HepG2 (cell line): Measurements from ENCODE around the gene CROT. TPM values are rescaled to one million over a fixed set of nuclear protein-coding genes. Genes with fewer than 3 reads are reported as not detected.

ENCODE experiments used
- ATAC-seq: fragments of 200-7000 bp; cut with Tn5 transposase; 3 replicates; pipeline ENCODE4 v1.9.1; 2020; ENCODE audit warnings: mild to moderate bottlenecking, moderate library complexity
- BruUV-seq: library from RNA; stranded (reverse); fragments of 400-500 nt; replicated peaks from 2 replicates; lab custom pipeline; 2021; lab: Mats Ljungman, UMichigan
- CTCF ChIA-PET: fragments of 300-600 bp; formaldehyde crosslinking; extraction: SDS; loops from one replicate; lab custom pipeline; 2021; ENCODE audit warnings: low total read pairs, inconsistent platforms, low intra/inter-chr PET ratio; lab: Yijun Ruan, JAX
- POLR2A ChIA-PET: fragments of 350-600 bp; sonication (Branson Sonifier 250); formaldehyde crosslinking; loops from one replicate; lab custom pipeline; 2020; ENCODE audit warnings: antibody characterized with exemption, inconsistent platforms; lab: Yijun Ruan, JAX
- DNase-seq: peaks from one replicate; pipeline ENCODE4 v3.0.0-alpha.2; 2015; ENCODE audit warnings: low spot score
- FAIRE-seq: peaks from 3 replicates; lab custom pipeline; 2011; peaks lifted over from hg19 to GRCh38; lab: Jason Lieb, UNC
- H2AFZ ChIP-seq: one replicate; pipeline ENCODE4 v1.6.1; 2011; ENCODE audit warnings: low read length, inconsistent platforms
- H3K27ac ChIP-seq: fragments of 300-600 bp; 3 replicates; pipeline ENCODE4 v1.8.0; 2011; ENCODE audit warnings: mixed run types, mild to moderate bottlenecking, mixed read lengths, low read length, inconsistent platforms; ENCODE audit not compliant: insufficient read depth; ENCODE audit errors: extremely low read length
- H3K27me3 ChIP-seq, 2 experiments: fragments of 200-600 bp in 1 of 2; 2 replicates in 1 of 2; 3 replicates in 1 of 2; pipeline versions ENCODE4 v1.6.0 to v1.8.0; 2011; ENCODE audit warnings: low read length in 2 of 2, mild to moderate bottlenecking in 2 of 2, moderate library complexity in 2 of 2, inconsistent platforms in 1 of 2; ENCODE audit not compliant: insufficient read depth in 2 of 2, control insufficient read depth in 1 of 2
- H3K36me3 ChIP-seq, 2 experiments: fragments of 200-600 bp in 1 of 2; replicated peaks in 1 of 2; 2 replicates in 1 of 2; 3 replicates in 1 of 2; pipeline versions ENCODE4 v1.5.1 to v1.8.0; 2011; ENCODE audit warnings: low read length in 2 of 2, inconsistent platforms in 1 of 2; ENCODE audit not compliant: insufficient read depth in 2 of 2, control insufficient read depth in 1 of 2
- H3K4me1 ChIP-seq: 2 replicates; pipeline ENCODE4 v1.5.1; 2012; ENCODE audit warnings: low read length, inconsistent platforms; ENCODE audit not compliant: insufficient read depth
- H3K4me2 ChIP-seq: 2 replicates; pipeline ENCODE4 v1.6.0; 2011; ENCODE audit warnings: low read depth, low read length, inconsistent platforms
- H3K4me3 ChIP-seq, 3 experiments: fragments of 200-600 bp in 1 of 3; sonication (generic), shearing (Covaris generic) in 1 of 3; replicated peaks in 1 of 3; 2 replicates each; pipeline ENCODE4 v1.5.1; 2011 to 2016; ENCODE audit warnings: low read length in 3 of 3, inconsistent platforms in 2 of 3, low read depth in 2 of 3, mild to moderate bottlenecking in 2 of 3, control low read depth in 1 of 3, mixed read lengths in 1 of 3; ENCODE audit not compliant: insufficient read depth in 1 of 3
- H3K79me2 ChIP-seq: one replicate; pipeline ENCODE4 v1.6.1; 2011; ENCODE audit warnings: low read length, inconsistent platforms; ENCODE audit not compliant: insufficient read depth
- H3K9ac ChIP-seq: 2 replicates; pipeline ENCODE4 v1.6.0; 2011; ENCODE audit warnings: mild to moderate bottlenecking, low read depth, low read length, inconsistent platforms; ENCODE audit not compliant: insufficient read depth
- H3K9me3 ChIP-seq: 2 replicates; pipeline ENCODE4 v1.5.1; 2012; ENCODE audit warnings: mild to moderate bottlenecking, low read length
- H4K20me1 ChIP-seq: 2 replicates; pipeline ENCODE4 v1.6.0; 2011; ENCODE audit warnings: inconsistent platforms, mild to moderate bottlenecking, low read length, moderate library complexity; ENCODE audit not compliant: insufficient read depth
- HMG20B ChIP-seq: conservative IDR thresholded peaks from 2 replicates; pipeline ENCODE4 v1.6.1; 2016; ENCODE audit warnings: missing genetic modification reagents, missing compliant biosample characterization
- HNRNPLL ChIP-seq: fragments of 200-400 bp; formaldehyde crosslinking; IDR thresholded peaks from 2 replicates; pipeline ENCODE4 v1.6.1; 2017; ENCODE audit warnings: mild to moderate bottlenecking, low read depth, low read length; ENCODE audit not compliant: poor library complexity, severe bottlenecking
- MEIS2 ChIP-seq: sonication (generic); formaldehyde crosslinking; IDR thresholded peaks from 2 replicates; pipeline ENCODE4 v1.9.0; 2021; ENCODE audit warnings: mild to moderate bottlenecking, missing genetic modification reagents
- SAFB2 ChIP-seq: sonication (generic); formaldehyde crosslinking; IDR thresholded peaks from 2 replicates; pipeline ENCODE4 v1.5.1; 2020; ENCODE audit warnings: missing genetic modification reagents, low read depth, mild to moderate bottlenecking, borderline replicate concordance
- ZC3H13 ChIP-seq: sonication (generic); formaldehyde crosslinking; IDR thresholded peaks from 2 replicates; pipeline ENCODE4 v1.8.1; 2023; ENCODE audit warnings: mild to moderate bottlenecking, missing genetic modification reagents, moderate library complexity
- ZFP36 ChIP-seq: fragments of 150-350 bp; IDR thresholded peaks from 2 replicates; pipeline ENCODE4 v1.6.1; 2018; ENCODE audit warnings: borderline replicate concordance, low read length, low read depth; ENCODE audit not compliant: partially characterized antibody
- ZKSCAN1 ChIP-seq: fragments of 150-350 bp; IDR thresholded peaks from 2 replicates; pipeline ENCODE4 v1.6.1; 2014; ENCODE audit warnings: low read length
- ZNF343 ChIP-seq: sonication (generic); formaldehyde crosslinking; IDR thresholded peaks from 2 replicates; pipeline ENCODE4 v1.4.0; 2020; ENCODE audit warnings: mild to moderate bottlenecking, missing genetic modification reagents
- ZNF609 ChIP-seq: sonication (generic); formaldehyde crosslinking; IDR thresholded peaks from 2 replicates; pipeline ENCODE4 v1.4.0; 2020; ENCODE audit warnings: mild to moderate bottlenecking, missing genetic modification reagents, borderline replicate concordance
- WGBS: methylation state at CpG from one replicate; pipeline ENCODE4 v1.1.6; 2017; ENCODE audit warnings: low lambda C conversion rate; 5-methylcytosine and 5-hydroxymethylcytosine counted together
- in situ Hi-C: cut with HindIII; loops from 2 replicates; pipeline ENCODE4 v1.10.0; 2017; ENCODE audit warnings: low pct_unique_long_range_greater_than_20kb; ENCODE audit not compliant: extremely low pct_ligation_motif_present
- intact Hi-C: fragments of 100-400 bp; cut with micrococcal nuclease; formaldehyde crosslinking; loops from one replicate; pipeline ENCODE4 v1.10.0; 2022; ENCODE audit not compliant: unreplicated experiment
- polyA plus RNA-seq, 8 experiments: library from polyadenylated mRNA; depleted of rRNA in 3 of 8; stranded (reverse) in 7 of 8; unstranded in 1 of 8; fragments of >200 nt; fragmentation: Illumina TruSeq in 4 of 8; extraction: Trizol in 4 of 8; gene quantifications; 2 replicates each; pipeline versions ENCODE4 v1.2.1 to v1.2.3, GENCODE V29; 2011 to 2016; ENCODE audit warnings: low read depth in 4 of 8, missing spikeins in 1 of 8, mixed read lengths in 1 of 8; ENCODE audit not compliant: insufficient read depth in 1 of 8
- total RNA-seq, 5 experiments: library from RNA; depleted of rRNA; stranded (reverse); fragments of >200 nt; fragmentation: Illumina TruSeq; extraction: Trizol; gene quantifications; 2 replicates each; pipeline ENCODE4 v1.2.3, GENCODE V29; 2016; ENCODE audit warnings: low read depth in 1 of 5
- TF ChIP-seq, protein P1 (sequence below): sonication (generic); formaldehyde crosslinking; IDR thresholded peaks from 2 replicates; pipeline ENCODE4 v1.5.1; 2020; ENCODE audit warnings: mild to moderate bottlenecking, missing genetic modification reagents
- TF ChIP-seq, protein P2 (sequence below): sonication (generic); formaldehyde crosslinking; IDR thresholded peaks from 2 replicates; pipeline ENCODE4 v1.5.1; 2020; ENCODE audit warnings: mild to moderate bottlenecking, moderate library complexity, missing genetic modification reagents
- TF ChIP-seq, protein P3 (sequence below): sonication (generic); formaldehyde crosslinking; IDR thresholded peaks from 2 replicates; pipeline ENCODE4 v1.8.0; 2022; ENCODE audit warnings: missing genetic modification reagents, low read depth, mild to moderate bottlenecking, borderline replicate concordance

CROT gene
- total and polyA plus RNA-seq, 2 of the 13 experiments (the other 11 are each of a cell fraction or from before 2014, with no cell fraction given), result 5.0 to 13.7 TPM

DNA sequence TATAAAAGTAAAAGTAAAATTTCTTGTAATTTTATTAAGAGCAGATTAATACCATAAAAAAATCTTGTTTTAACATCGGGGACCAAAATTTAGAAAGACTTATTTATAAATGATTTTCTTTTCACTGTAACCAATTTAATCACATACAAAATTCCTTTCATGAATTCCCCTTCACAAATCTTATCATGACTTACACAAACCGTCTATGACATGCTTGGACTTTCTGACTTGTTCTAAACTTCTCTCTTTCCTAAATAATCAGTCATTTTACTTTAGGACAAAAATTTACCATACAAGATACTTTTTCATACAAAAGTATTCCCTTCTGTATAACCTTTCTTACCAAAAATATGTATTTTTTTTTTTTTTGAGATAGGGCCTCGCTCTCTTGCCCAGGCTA is 9.3 kb downstream of the CROT start (continued):
- TF ChIP-seq, protein P1, sequence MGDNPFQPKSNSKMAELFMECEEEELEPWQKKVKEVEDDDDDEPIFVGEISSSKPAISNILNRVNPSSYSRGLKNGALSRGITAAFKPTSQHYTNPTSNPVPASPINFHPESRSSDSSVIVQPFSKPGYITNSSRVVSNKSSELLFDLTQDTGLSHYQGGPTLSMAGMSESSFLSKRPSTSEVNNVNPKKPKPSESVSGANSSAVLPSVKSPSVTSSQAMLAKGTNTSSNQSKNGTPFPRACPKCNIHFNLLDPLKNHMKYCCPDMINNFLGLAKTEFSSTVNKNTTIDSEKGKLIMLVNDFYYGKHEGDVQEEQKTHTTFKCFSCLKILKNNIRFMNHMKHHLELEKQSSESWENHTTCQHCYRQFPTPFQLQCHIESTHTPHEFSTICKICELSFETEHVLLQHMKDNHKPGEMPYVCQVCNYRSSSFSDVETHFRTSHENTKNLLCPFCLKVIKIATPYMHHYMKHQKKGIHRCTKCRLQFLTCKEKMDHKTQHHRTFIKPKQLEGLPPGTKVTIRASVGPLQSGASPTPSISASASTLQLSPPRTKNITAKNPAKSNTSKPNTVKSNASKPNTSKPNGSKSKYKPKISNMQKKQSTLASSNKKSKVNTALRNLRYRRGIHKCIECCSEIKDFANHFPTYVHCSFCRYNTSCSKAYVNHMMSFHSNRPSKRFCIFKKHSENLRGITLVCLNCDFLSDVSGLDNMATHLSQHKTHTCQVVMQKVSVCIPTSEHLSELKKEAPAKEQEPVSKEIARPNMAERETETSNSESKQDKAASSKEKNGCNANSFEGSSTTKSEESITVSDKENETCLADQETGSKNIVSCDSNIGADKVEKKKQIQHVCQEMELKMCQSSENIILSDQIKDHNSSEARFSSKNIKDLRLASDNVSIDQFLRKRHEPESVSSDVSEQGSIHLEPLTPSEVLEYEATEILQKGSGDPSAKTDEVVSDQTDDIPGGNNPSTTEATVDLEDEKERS (CRISPR knock-in tag), result peak; percentile 75; the same call in 1 of the 2 replicates
- TF ChIP-seq HNRNPLL (no peak), ZFP36 (peak; percentile 95), ZNF343 (CRISPR knock-in tag) (no peak), MEIS2 (CRISPR knock-in tag) (no peak)
- TF ChIP-seq, protein P2, sequence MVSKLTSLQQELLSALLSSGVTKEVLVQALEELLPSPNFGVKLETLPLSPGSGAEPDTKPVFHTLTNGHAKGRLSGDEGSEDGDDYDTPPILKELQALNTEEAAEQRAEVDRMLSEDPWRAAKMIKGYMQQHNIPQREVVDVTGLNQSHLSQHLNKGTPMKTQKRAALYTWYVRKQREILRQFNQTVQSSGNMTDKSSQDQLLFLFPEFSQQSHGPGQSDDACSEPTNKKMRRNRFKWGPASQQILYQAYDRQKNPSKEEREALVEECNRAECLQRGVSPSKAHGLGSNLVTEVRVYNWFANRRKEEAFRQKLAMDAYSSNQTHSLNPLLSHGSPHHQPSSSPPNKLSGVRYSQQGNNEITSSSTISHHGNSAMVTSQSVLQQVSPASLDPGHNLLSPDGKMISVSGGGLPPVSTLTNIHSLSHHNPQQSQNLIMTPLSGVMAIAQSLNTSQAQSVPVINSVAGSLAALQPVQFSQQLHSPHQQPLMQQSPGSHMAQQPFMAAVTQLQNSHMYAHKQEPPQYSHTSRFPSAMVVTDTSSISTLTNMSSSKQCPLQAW (CRISPR knock-in tag), result no peak

- no peak for DNase-seq
- BruUV-seq, result no TSS peak
- Histone ChIP-seq H4K20me1 (no peaks in the 10 kb centered on the region), H3K9ac (no peak overlapping the region), H3K27me3 (no peaks in the 10 kb centered on the region), H3K4me2 (no peak overlapping the region), H3K4me1 (no peaks in the 10 kb centered on the region), H3K27ac (no peak overlapping the region), H2AFZ (no peak overlapping the region), H3K79me2 (no peaks in the 10 kb centered on the region), H3K4me3 (no peak overlapping the region), H3K9me3 (peaks cover 21% of the 10 kb centered on the region), H3K36me3 (peaks cover 3 to 26% of the 10 kb centered on the region in 2 experiments; a peak in 4 of 5 replicates)
- ATAC-seq, result no peak
- intact Hi-C loops, result no loop called here
- 100% methylated on average over 1 of the region's 1 CpG for WGBS
- ChIA-PET POLR2A (no interaction called here), CTCF (no interaction called here)
- in situ Hi-C loops, result no loop called here
- FAIRE-seq, result no peak
- no peak for TF ChIP-seq ZC3H13 (CRISPR knock-in tag)
- TF ChIP-seq HMG20B (CRISPR knock-in tag), result no peak
- no peak for TF ChIP-seq SAFB2 (CRISPR knock-in tag)
- no peak for TF ChIP-seq ZNF609 (CRISPR knock-in tag)
- TF ChIP-seq, protein P3, sequence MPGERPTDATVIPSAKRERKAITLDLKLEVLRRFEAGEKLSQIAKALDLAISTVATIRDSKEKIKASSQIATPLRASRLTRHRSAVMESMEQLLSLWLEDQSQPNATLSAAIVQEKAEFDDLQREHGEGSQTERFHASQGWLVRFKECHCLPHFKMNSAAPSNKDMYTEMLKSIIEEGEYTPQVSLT (CRISPR knock-in tag), result no peak
- no peak for TF ChIP-seq ZKSCAN1
Observed at GRCh38 chr7:87356448-87356847, 11.0 kb downstream of the CROT start.
